Stimulated activated effector memory CD8-positive, alpha-beta T cell treated with anti-CD3 and anti-CD28 coated beads, Interleukin-12 subunit alpha, Interleukin-12 subunit beta, amount 100 ng/mL, for 72 hours (primary cell): Measurements from ENCODE around the gene SLC30A1.
A peak's percentile ranks its signal among the peaks of the same experiment; 100 is the strongest.
"Not testable (repeated sequence)": the region's sequence is repeated elsewhere in the genome, so short reads cannot be mapped to it uniquely, and the experiment has no call there.

Source experiments
- ATAC-seq: fragments of 150-1000 bp; cut with Tn5 transposase; 2 replicates; pipeline ENCODE4 v1.10.0; 2021
- DNase-seq, 2 donors: peaks; one replicate each; pipeline ENCODE4 v3.0.0; 2021 to 2022; ENCODE audit warnings: low spot score in 2 of 2
- H3K27ac Mint-ChIP-seq: one replicate; pipeline ENCODE4 v1.8.0; 2022; ENCODE audit warnings: mild to moderate bottlenecking, mixed read lengths
- H3K36me3 Mint-ChIP-seq: one replicate; pipeline ENCODE4 v1.8.0; 2022; ENCODE audit warnings: mild to moderate bottlenecking, mixed read lengths
- H3K4me1 Mint-ChIP-seq: one replicate; pipeline ENCODE4 v1.8.0; 2022; ENCODE audit warnings: mixed read lengths
- H3K4me3 Mint-ChIP-seq: one replicate; pipeline ENCODE4 v1.8.0; 2022; ENCODE audit warnings: mild to moderate bottlenecking, mixed read lengths
- H3K9me3 Mint-ChIP-seq: one replicate; pipeline ENCODE4 v1.8.0; 2022; ENCODE audit warnings: mixed read lengths

The SLC30A1 gene

DNA sequence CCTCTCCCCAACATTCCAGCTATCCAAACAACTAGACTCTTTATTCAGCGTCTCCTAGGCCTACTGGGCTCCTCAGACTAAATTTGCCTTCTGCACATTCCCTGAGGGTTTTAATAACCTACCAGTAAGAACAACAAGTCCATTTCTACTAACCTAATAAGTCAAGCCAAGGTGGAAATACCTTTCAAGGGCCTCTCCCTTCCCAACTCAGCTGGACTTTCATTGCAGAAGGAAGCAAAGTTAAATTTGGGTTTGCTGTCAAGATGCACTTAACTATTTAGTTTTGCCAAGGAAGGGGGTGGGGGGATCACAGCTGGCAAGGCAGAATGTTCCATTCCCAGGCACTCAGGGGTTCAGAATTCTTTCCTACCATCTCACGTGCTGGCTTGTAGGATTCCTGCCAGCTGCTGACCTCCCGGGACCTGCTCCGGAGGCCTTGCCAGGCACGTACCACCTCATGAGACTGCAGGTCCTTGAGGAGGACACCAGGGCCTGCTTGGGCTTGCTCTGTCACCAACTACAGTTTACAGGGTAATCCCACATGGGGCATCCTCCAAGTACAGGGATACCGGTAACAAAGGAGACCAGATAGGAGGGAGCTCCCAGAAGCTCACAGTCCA lies 29.8 kb downstream of the SLC30A1 start:
- H3K9me3 Mint-ChIP-seq, result no peaks in the 10 kb centered on the region
- ATAC-seq (no peak), DNase-seq (no peak)
- H3K27ac Mint-ChIP-seq, result no peak overlapping the region
- H3K4me3 Mint-ChIP-seq, result no peak overlapping the region
- no peaks in the 10 kb centered on the region for H3K4me1 Mint-ChIP-seq
- no peaks in the 10 kb centered on the region for H3K36me3 Mint-ChIP-seq

DNA sequence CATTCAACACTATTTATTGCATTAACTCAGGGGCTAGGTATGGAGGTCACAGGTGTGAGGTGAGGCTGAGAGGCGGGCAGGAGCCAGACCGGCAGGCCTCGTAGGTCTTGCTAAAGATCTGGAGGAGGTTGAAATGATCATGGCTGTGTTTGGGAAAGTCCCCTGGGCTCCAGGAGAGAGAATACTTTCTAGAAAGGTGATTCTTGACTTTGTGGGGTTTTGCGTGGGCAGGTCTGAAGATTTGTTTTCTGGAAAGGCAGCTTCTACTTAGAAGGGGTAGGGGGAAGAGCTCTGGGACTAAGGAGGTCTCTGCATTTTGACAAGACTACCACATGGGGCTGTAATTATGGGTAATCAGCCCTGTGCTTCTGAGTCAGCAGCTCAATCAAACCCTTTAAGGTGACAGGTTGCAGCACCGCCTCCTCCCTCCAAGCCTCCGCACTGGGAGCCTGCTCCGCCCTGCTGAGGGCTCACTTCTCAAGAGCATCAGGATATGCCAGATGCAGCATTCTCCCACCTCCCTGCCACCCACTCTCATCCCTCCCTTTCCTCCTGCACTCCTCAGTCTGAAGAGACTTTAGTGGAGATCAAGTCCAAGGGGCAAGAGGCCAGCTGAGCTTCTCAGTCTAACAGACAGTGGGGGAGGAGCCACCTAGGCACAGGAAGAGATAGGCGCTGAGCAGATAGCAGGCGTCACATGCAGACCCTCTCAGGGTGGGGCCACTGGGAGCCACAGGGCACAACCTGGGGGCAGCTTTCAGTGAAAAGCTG lies 30.5 kb downstream of the SLC30A1 start:
- H3K36me3 Mint-ChIP-seq, result no peaks in the 10 kb centered on the region
- no peak for DNase-seq
- ATAC-seq, result peak; percentile 45
- no peaks in the 10 kb centered on the region for H3K9me3 Mint-ChIP-seq
- H3K4me3 Mint-ChIP-seq, result no peak overlapping the region
- no peak overlapping the region for H3K27ac Mint-ChIP-seq
- H3K4me1 Mint-ChIP-seq, result no peaks in the 10 kb centered on the region

DNA sequence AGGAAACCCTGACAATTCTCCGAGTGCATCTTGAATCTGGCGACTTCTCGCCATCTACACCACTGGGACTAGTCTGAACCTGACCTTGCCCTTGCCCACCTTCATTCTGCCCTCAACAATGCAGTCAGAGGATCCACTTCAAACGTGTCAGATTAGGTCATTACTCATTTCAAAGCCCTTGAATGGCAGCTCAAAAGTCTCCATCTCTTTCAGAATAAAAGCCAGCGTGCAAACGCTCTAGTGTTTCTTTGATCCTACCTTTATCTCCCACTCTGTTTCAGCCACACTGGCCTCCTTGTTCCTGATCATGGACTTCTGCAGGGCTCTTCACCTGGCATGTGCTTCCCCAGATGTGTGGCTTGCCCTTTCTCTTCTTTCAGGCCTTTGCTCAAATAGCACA lies 31.3 kb downstream of the SLC30A1 start:
- Mint-ChIP-seq H3K36me3 (no peaks in the 10 kb centered on the region), H3K9me3 (no peaks in the 10 kb centered on the region), H3K4me1 (no peaks in the 10 kb centered on the region), H3K4me3 (no peak overlapping the region), H3K27ac (no peak overlapping the region)
- no peak for ATAC-seq
- DNase-seq, result no peak

DNA sequence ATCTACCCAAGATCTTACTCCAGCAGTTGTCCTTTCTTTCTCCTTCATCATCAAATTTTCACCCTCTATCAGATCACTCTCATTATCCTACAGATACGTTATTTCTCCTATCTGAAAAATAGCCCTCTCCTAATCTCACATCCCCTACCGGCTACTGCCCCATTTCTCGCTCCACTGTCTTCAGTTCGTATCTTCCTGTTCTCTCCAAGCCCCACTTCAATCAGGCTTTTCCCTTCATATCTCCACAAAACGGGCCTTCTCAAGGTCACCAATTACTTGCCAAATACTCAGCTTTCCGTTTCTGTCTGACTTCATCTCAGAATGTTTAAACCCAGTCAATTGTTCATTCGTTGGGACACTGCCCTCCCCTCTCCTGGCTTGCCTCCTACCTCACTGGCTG lies 32.4 kb downstream of the SLC30A1 start:
- H3K4me1 Mint-ChIP-seq, result peaks cover 5% of the 10 kb centered on the region
- no peaks in the 10 kb centered on the region for H3K36me3 Mint-ChIP-seq
- peaks cover under 1% of the 10 kb centered on the region for H3K9me3 Mint-ChIP-seq
- no peak overlapping the region for H3K27ac Mint-ChIP-seq
- DNase-seq, result no peak
- no peak for ATAC-seq
- H3K4me3 Mint-ChIP-seq, result no peak overlapping the region

DNA sequence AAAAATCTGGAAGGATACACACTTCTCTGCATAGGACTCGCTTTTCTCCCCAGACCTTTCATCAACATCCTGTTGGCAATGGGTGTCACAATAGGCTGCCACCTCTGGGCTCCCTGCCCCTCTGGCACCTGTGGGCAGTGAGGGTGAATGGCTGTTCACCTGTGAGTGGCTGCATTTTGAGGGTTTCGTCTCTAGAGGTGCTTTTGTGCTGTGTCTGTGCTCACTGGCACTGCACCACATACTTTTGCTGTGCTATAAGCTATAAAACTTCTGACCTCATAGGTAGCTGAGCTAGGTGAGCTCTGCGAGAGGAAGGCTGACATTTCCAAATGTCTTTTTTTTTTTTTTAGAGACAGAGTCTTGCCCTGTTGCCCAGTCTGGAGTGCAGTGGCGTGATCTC lies 35.9 kb downstream of the SLC30A1 start:
- H3K4me3 Mint-ChIP-seq, result no peak overlapping the region
- H3K9me3 Mint-ChIP-seq, result peaks cover 7% of the 10 kb centered on the region
- ATAC-seq (no peak), DNase-seq (no peak)
- H3K36me3 Mint-ChIP-seq, result no peaks in the 10 kb centered on the region
- H3K4me1 Mint-ChIP-seq, result peaks cover 5% of the 10 kb centered on the region
- no peak overlapping the region for H3K27ac Mint-ChIP-seq

DNA sequence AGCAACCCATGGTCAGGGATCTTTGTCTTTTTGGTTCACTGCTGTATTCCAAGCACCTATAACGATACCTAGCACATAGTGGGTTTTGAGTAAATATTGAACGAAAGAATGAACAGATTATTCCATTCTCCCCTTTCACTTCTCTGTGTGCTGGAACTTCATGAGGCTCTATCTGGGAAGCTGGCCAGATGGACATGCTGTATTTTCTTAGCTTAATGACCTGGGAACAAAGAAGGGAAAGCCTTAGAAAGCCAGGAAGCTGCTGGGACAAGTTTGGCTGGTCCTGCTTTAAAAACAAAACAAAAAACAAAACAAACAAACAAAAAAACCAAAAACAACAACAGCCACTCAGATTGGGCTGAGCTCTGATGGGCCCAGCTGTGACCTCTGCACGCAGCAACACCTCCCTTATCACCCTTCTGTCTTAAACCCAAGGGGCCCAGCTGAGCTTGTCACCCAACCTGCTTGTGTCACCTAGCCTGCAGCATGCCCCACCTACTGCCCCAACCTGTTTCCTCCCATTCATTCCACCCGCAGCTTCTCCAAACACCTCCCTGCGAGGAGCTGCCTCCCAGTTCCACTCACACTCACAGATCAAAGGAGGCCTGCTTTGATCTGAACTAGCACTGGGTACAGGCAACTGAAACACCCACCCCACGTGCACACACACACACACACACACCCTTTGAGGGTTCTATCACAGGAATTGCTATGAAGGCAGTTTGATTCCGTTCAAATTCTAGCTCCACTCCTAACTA lies 37.1 kb downstream of the SLC30A1 start:
- ATAC-seq (no peak), DNase-seq (no peak)
- no peaks in the 10 kb centered on the region for H3K36me3 Mint-ChIP-seq
- H3K4me3 Mint-ChIP-seq, result no peak overlapping the region
- H3K4me1 Mint-ChIP-seq, result peaks cover 5% of the 10 kb centered on the region
- H3K27ac Mint-ChIP-seq, result no peak overlapping the region
- peaks cover 7% of the 10 kb centered on the region for H3K9me3 Mint-ChIP-seq

DNA sequence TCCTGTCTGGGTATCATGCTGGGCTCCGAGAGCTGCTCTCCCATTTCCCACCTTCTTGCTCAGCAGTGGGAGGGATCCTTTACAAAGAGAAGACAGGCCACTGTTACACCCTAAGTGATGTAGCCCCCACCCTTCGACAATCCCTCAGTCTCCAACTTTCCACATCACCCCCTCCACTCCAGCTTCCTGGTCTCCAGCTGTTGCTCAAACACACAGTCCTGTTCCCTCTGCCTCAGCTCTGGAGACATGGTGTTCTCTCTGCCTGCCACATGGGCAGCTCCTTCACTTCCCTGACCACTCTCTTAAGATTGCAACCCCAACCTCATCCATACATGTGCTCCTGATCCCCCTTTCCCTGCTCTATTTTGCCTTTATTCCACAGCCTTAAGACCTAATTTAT lies 37.7 kb downstream of the SLC30A1 start:
- Mint-ChIP-seq H3K27ac (no peak overlapping the region), H3K36me3 (no peaks in the 10 kb centered on the region), H3K4me3 (no peak overlapping the region), H3K9me3 (peaks cover 7% of the 10 kb centered on the region), H3K4me1 (peaks cover 5% of the 10 kb centered on the region)
- DNase-seq, result no peak
- no peak for ATAC-seq

DNA sequence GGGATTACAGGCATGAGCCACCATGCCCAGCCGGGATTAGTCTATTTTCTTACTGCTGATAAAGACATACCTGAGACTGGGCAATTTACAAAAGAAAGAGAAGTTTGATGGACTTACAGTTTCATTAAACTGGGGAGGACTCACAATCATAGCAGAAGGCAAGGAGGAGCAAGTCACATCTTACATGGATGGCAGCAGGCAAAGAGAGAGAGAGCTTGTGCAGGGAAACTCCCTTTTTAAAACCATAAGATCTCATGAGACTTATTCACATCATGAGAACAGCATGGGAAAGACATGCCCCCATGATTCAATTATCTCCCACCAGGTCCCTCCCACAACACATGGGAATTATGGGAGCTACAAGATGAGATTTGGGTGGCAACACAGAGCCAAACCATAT lies 38.1 kb downstream of the SLC30A1 start:
- ATAC-seq, H3K9me3 Mint-ChIP-seq, H3K36me3 Mint-ChIP-seq, H3K4me3 Mint-ChIP-seq, DNase-seq, H3K4me1 Mint-ChIP-seq, H3K27ac Mint-ChIP-seq: not testable (repeated sequence)

DNA sequence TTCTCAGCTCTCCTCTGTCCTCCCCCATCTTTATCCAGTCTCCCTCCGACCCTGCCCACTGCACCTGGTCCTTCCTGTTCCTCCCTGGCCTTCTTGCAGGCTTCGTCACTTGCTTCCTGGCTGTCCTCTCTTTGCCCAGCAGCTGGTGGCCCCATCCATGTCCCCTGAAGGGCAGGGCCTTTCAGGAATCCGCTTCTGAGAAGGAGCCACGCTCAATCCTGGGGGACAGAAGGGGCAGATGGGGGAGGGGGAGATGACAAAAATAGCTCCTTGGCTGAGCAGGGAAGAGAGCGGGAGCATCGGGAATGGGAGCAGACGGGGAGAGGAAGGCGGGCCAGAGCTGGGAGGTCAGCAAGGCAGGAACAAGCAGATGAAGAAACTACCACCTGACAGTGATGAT lies 40.7 kb downstream of the SLC30A1 start:
- ATAC-seq (no peak), DNase-seq (no peak)
- no peak overlapping the region for H3K4me3 Mint-ChIP-seq
- peaks cover 7% of the 10 kb centered on the region for H3K9me3 Mint-ChIP-seq
- peak overlapping the region; percentile 58 for H3K27ac Mint-ChIP-seq
- peaks cover 5% of the 10 kb centered on the region for H3K4me1 Mint-ChIP-seq
- H3K36me3 Mint-ChIP-seq, result no peaks in the 10 kb centered on the region

DNA sequence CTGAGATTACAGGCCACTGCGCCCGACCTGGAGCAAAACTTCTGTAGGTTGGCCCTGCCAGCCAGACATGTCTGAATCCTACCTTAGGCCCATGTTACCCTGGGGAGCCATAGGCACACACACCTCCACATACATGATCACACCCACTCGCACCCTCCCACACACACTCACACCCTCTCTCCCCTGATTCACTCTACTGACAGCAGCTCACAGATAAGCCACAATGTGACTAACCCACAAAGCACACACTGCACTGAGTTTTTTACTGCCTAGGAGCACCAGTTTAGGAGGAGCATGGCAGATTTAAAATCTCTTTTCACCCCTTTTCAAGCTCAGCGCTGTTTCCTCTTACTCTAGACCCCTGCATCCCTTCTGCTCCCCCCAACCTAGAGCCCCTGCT lies 41.7 kb downstream of the SLC30A1 start:
- Mint-ChIP-seq H3K36me3 (no peaks in the 10 kb centered on the region), H3K27ac (no peak overlapping the region), H3K9me3 (peaks cover 7% of the 10 kb centered on the region), H3K4me1 (peaks cover 4% of the 10 kb centered on the region), H3K4me3 (no peak overlapping the region)
- ATAC-seq (no peak), DNase-seq (no peak)

DNA sequence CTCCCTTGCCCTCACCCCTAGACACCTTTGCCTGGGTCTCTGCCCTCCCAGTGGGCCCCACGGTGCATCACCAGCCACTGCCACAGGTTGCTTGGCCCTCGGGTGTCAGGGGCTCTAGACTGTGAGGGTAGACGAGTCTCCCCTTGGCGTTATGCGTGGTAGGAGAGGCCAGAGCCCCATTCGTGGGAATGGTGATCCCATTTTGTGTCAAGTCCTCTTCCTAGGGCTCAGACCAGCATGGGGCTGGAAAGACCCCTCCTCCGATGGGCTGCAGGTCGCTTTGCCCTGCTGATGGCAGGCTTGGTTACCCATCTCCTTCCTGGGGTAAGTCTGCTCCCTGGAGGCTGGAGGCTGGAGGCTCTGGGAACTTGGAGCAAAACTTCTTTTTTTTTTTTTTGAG lies 42.4 kb downstream of the SLC30A1 start:
- H3K9me3 Mint-ChIP-seq, result peaks cover 7% of the 10 kb centered on the region
- H3K4me3 Mint-ChIP-seq, result no peak overlapping the region
- H3K4me1 Mint-ChIP-seq, result no peaks in the 10 kb centered on the region
- DNase-seq, result no peak
- no peak for ATAC-seq
- H3K27ac Mint-ChIP-seq, result no peak overlapping the region
- no peaks in the 10 kb centered on the region for H3K36me3 Mint-ChIP-seq

DNA sequence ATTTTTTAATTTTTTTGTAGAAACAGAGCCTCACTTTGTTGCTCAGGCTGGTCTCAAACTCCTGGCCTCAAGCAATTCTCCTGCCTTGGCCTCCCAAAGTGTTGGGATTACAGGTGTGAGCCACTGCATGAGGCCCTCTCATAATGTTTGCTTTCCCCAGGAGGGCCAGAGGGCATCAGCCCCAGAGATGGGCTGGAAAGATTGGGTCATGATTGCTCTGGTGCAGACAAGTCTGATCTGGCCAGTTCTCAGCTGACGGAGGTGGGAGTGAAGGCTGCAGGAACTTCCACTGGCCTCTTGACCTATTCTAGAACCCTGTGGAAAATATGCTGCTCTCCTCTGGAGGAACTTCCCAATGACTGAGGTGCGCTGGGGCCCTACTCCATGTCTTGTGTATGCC lies 43.6 kb downstream of the SLC30A1 start:
- Mint-ChIP-seq H3K9me3 (no peaks in the 10 kb centered on the region), H3K4me1 (no peaks in the 10 kb centered on the region), H3K27ac (no peak overlapping the region), H3K4me3 (no peak overlapping the region), H3K36me3 (no peaks in the 10 kb centered on the region)
- ATAC-seq, result no peak
- DNase-seq, result no peak

DNA sequence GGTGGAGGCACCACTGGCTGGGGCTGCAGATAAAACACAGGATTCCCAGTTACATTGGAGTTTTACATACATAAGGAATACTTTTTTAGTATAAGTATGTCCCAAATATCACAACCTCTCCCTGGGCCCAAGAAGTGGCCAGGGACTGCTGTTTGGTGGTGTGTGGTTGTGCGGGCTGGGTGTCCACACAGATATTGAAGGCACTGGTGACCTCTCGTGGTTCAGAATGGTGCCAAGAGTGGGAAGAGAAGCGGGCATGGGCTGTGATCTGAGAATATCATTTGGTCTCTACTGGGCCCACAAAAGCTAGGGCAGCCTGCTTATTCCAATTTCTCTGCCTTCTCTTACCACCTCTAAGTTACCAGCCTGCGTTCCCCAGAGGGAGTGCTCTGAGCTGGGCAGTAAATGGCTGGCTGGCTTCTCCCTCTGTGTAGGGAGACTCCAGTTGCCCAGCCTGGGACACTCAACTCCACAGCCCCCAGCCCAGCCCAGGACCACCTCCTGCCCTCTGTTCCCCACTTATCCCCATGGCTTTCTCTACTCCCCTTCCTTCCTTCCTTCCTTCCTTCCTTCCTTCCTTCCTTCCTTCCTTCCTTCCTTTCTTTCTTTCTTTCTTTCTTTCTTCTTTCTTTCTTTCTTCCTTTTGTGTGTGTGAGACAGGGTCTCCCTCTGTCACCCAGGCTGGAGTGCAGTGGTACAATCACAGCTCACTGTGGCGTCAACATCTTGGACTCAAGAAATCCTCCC lies 44.2 kb downstream of the SLC30A1 start:
- H3K4me3 Mint-ChIP-seq, result no peak overlapping the region
- peak; percentile 31 for ATAC-seq
- H3K4me1 Mint-ChIP-seq, result no peaks in the 10 kb centered on the region
- H3K27ac Mint-ChIP-seq, result no peak overlapping the region
- no peaks in the 10 kb centered on the region for H3K36me3 Mint-ChIP-seq
- no peaks in the 10 kb centered on the region for H3K9me3 Mint-ChIP-seq
- no peak for DNase-seq

DNA sequence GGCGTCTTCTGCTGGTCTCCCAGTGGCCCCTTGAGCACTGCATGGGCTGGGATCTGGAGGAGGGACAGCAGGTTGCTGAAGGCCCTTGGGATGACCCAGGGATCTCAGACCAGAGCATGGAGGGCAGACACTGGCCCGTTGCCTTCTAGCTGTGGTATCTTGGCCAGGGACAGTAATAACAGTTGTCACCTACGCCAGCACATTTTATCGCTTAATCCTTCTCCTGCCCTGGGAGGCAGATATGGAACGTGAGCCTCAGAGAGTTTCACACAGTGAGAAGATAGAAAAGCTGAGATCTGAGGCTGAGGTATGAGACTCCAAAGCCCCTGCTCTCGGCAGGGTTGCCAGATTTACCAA lies 46.9 kb downstream of the SLC30A1 start:
- DNase-seq, result no peak
- ATAC-seq, result no peak
- H3K27ac Mint-ChIP-seq, result no peak overlapping the region
- H3K9me3 Mint-ChIP-seq, result no peaks in the 10 kb centered on the region
- no peaks in the 10 kb centered on the region for H3K36me3 Mint-ChIP-seq
- no peak overlapping the region for H3K4me3 Mint-ChIP-seq
- no peaks in the 10 kb centered on the region for H3K4me1 Mint-ChIP-seq

DNA sequence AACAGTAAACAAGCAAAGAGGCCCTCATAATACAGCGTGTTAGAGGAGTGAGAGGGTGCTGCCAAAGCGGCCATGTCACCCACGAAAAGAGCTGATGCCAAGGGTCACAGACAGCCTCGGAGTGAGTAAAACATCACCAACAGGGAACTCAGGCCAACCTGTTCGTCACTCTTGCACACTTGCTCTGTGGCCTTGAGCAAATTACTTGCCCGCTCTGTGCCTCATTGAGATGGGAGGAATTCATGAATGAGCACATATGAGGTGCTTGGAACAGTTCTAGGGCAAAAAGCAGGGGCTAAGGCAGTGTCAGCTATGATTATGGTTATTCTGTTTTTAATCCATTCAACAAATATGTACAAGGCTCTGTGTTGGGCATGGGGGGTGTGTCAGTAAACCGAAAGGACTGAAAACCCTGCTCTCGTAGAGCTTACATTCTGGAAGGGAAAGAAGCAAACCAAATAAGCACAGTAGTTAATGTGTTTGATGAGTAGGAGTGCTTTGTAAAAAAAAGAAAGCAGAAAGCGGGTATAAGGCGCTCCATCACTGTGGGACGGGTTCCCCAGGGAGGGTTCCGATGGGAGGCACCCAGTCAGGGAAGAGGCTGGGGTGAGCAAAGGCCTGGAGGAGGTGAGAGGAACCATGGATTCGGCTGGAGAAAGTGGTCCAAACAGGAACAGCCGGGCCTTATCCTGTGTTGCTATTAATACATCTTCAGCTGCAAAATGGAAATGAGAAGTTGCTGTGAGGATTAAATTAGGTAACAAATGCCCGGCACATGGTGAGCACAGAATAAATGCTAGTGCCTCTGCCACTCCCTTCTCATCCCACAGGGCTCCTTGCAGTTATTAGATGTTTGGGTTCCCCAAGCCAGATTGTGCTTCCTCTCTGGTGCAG lies 47.5 kb downstream of the SLC30A1 start:
- no peaks in the 10 kb centered on the region for H3K4me1 Mint-ChIP-seq
- H3K4me3 Mint-ChIP-seq, result no peak overlapping the region
- H3K36me3 Mint-ChIP-seq, result no peaks in the 10 kb centered on the region
- no peak for ATAC-seq
- DNase-seq, result no peak
- H3K9me3 Mint-ChIP-seq, result no peaks in the 10 kb centered on the region
- H3K27ac Mint-ChIP-seq, result no peak overlapping the region
